Measurements from ENCODE around the gene RBM33.

DNA sequence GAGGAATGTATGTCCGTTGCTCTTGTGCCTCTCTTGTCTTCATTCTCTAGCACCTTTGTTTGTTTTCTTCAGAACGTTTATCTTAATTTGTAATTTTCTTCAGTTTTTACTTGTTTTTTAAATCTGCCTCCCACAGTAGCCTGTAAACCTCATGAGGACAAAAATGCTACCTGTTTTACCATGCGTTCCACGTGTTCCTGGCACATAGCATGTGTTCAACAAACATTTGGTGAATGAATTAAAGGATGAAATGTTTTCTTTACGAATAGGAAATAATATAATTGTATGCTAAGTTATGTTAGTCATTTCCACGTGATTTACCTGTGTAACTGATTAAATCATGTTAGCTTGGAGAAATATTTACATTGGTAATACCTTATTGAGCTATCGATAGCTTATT is 2.2 kb downstream of the RBM33 start:
- TF ChIP-seq, protein P1, sequence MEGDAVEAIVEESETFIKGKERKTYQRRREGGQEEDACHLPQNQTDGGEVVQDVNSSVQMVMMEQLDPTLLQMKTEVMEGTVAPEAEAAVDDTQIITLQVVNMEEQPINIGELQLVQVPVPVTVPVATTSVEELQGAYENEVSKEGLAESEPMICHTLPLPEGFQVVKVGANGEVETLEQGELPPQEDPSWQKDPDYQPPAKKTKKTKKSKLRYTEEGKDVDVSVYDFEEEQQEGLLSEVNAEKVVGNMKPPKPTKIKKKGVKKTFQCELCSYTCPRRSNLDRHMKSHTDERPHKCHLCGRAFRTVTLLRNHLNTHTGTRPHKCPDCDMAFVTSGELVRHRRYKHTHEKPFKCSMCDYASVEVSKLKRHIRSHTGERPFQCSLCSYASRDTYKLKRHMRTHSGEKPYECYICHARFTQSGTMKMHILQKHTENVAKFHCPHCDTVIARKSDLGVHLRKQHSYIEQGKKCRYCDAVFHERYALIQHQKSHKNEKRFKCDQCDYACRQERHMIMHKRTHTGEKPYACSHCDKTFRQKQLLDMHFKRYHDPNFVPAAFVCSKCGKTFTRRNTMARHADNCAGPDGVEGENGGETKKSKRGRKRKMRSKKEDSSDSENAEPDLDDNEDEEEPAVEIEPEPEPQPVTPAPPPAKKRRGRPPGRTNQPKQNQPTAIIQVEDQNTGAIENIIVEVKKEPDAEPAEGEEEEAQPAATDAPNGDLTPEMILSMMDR (conservative IDR thresholded peaks at IDR 0.05; ENCODE audit: low read depth, low read length), result no peak
- no peak for TF ChIP-seq BHLHE40 (IDR thresholded peaks at IDR 0.05; ENCODE audit: low read depth, low read length)
- no peak for TF ChIP-seq POLR2A (IDR thresholded peaks at IDR 0.05; ENCODE audit: low read depth, low read length)
- no peak for TF ChIP-seq RAD21 (IDR thresholded peaks at IDR 0.05; ENCODE audit: low read length)
- TF ChIP-seq, protein P2, sequence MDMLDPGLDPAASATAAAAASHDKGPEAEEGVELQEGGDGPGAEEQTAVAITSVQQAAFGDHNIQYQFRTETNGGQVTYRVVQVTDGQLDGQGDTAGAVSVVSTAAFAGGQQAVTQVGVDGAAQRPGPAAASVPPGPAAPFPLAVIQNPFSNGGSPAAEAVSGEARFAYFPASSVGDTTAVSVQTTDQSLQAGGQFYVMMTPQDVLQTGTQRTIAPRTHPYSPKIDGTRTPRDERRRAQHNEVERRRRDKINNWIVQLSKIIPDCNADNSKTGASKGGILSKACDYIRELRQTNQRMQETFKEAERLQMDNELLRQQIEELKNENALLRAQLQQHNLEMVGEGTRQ (IDR thresholded peaks at IDR 0.05; ENCODE audit: low read depth, low read length), result no peak
- no peak for TF ChIP-seq CEBPB (IDR thresholded peaks at IDR 0.05; ENCODE audit: low read depth, low read length)
- no peak for TF ChIP-seq CHD1 (IDR thresholded peaks at IDR 0.05; ENCODE audit: low read depth, low read length)
- TF ChIP-seq RCOR1 (IDR thresholded peaks at IDR 0.05; ENCODE audit: insufficient replicate concordance, low read length), result no peak
- no peak for TF ChIP-seq MAFK (IDR thresholded peaks at IDR 0.05; ENCODE audit: low read depth, low read length)
- TF ChIP-seq MXI1 (IDR thresholded peaks at IDR 0.05; ENCODE audit: borderline replicate concordance, low read depth, low read length), result no peak
- TF ChIP-seq SMC3 (IDR thresholded peaks at IDR 0.05; ENCODE audit: low read depth, low read length), result no peak
- TF ChIP-seq, protein P3, sequence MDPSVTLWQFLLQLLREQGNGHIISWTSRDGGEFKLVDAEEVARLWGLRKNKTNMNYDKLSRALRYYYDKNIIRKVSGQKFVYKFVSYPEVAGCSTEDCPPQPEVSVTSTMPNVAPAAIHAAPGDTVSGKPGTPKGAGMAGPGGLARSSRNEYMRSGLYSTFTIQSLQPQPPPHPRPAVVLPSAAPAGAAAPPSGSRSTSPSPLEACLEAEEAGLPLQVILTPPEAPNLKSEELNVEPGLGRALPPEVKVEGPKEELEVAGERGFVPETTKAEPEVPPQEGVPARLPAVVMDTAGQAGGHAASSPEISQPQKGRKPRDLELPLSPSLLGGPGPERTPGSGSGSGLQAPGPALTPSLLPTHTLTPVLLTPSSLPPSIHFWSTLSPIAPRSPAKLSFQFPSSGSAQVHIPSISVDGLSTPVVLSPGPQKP (IDR thresholded peaks at IDR 0.05; ENCODE audit: borderline replicate concordance, low read depth, low read length), result no peak
